HepG2 (cell line): ENCODE data around the gene CARMIL1. TPM values are rescaled to one million over a fixed set of nuclear protein-coding genes. Genes with fewer than 3 reads are reported as not detected.
A peak's percentile ranks its signal among the peaks of the same experiment; 100 is the strongest.

Experiments
- CBX5 ChIP-seq: sonication (generic); formaldehyde crosslinking; IDR thresholded peaks from 2 replicates; pipeline ENCODE4 v1.4.0; 2020; ENCODE audit warnings: missing genetic modification reagents, borderline replicate concordance
- CCDC6 ChIP-seq: sonication (generic); formaldehyde crosslinking; IDR thresholded peaks from 2 replicates; pipeline ENCODE4 v1.8.1; 2022; ENCODE audit warnings: mild to moderate bottlenecking, missing genetic modification reagents, moderate library complexity
- FOSL2 ChIP-seq: sonication (generic); formaldehyde crosslinking; IDR thresholded peaks from 2 replicates; pipeline ENCODE4 v1.4.0; 2020; ENCODE audit warnings: missing genetic modification reagents
- MAFF ChIP-seq: IDR thresholded peaks from 2 replicates; pipeline ENCODE4 v1.6.1; 2011; ENCODE audit warnings: low read depth, low read length, improper control_type of control experiment
- TARDBP ChIP-seq: sonication (generic); formaldehyde crosslinking; IDR thresholded peaks from 2 replicates; pipeline ENCODE4 v1.8.0; 2022; ENCODE audit warnings: mild to moderate bottlenecking, missing genetic modification reagents
- THAP11 ChIP-seq: IDR thresholded peaks from 2 replicates; pipeline ENCODE4 v1.6.1; 2016; ENCODE audit warnings: missing biosample characterization, missing genetic modification reagents
- ZNF138 ChIP-seq: sonication (generic); formaldehyde crosslinking; IDR thresholded peaks from 2 replicates; pipeline ENCODE4 v1.5.0; 2020; ENCODE audit warnings: mild to moderate bottlenecking, low read depth, missing genetic modification reagents
- ZNF678 ChIP-seq: sonication (generic); formaldehyde crosslinking; IDR thresholded peaks from 2 replicates; pipeline ENCODE4 v1.4.0; 2020; ENCODE audit warnings: mild to moderate bottlenecking, missing genetic modification reagents
- ZNF792 ChIP-seq: IDR thresholded peaks from 2 replicates; pipeline ENCODE4 v1.6.1; 2016
- polyA plus RNA-seq, 8 experiments: library from polyadenylated mRNA; depleted of rRNA in 3 of 8; stranded (reverse) in 7 of 8; unstranded in 1 of 8; fragments of >200 nt; fragmentation: Illumina TruSeq in 4 of 8; extraction: Trizol in 4 of 8; gene quantifications; 2 replicates each; pipeline versions ENCODE4 v1.2.1 to v1.2.3, GENCODE V29; 2011 to 2016; ENCODE audit warnings: low read depth in 4 of 8, missing spikeins in 1 of 8, mixed read lengths in 1 of 8; ENCODE audit not compliant: insufficient read depth in 1 of 8
- total RNA-seq, 5 experiments: library from RNA; depleted of rRNA; stranded (reverse); fragments of >200 nt; fragmentation: Illumina TruSeq; extraction: Trizol; gene quantifications; 2 replicates each; pipeline ENCODE4 v1.2.3, GENCODE V29; 2016; ENCODE audit warnings: low read depth in 1 of 5
- TF ChIP-seq, protein P1 (sequence below): sonication (generic); formaldehyde crosslinking; IDR thresholded peaks from 2 replicates; pipeline ENCODE4 v1.4.0; 2020; ENCODE audit warnings: low read depth, missing genetic modification reagents
- TF ChIP-seq, protein P2 (sequence below): IDR thresholded peaks from 2 replicates; pipeline ENCODE4 v1.4.0; 2020; ENCODE audit warnings: mild to moderate bottlenecking, missing genetic modification reagents
- TF ChIP-seq, protein P3 (sequence below): IDR thresholded peaks from 2 replicates; pipeline ENCODE4 v1.6.1; 2016; ENCODE audit warnings: low read depth
- TF ChIP-seq, protein P4 (sequence below): sonication (generic); formaldehyde crosslinking; IDR thresholded peaks from 2 replicates; pipeline ENCODE4 v1.4.0; 2020; ENCODE audit warnings: missing genetic modification reagents, borderline replicate concordance
- TF ChIP-seq, protein P5 (sequence below), 2 experiments: fragments of 450-650 bp in 1 of 2; sonication (generic) in 1 of 2; formaldehyde crosslinking; IDR thresholded peaks; 2 replicates each; pipeline versions ENCODE4 v1.5.0 to v1.8.0; 2020 to 2022; ENCODE audit warnings: mild to moderate bottlenecking in 1 of 2, missing genetic modification reagents in 1 of 2

Gene CARMIL1
- total and polyA plus RNA-seq, 2 of the 13 experiments (the other 11 are each of a cell fraction or from before 2014, with no cell fraction given): 1.8 to 2.6 TPM

DNA sequence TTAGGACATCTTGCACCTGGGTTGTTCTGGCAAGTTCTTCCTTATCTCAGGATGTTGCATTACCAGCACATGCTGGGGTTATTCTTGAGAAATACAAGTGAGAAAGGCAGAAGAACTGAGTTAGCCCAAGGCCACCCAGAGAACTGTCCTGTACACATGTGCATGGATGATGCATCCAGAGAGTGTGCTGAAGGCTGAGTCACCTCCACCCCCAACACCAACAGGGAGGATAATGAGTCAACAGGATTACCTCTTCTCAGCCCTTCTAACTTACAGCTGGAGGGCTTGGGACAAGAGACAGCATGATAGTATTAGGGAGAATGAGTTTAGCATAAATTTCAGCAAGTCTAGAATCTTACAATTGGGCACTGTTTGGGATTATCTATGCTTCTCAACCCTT, 381.3 kb downstream of the CARMIL1 start (continued):
- TF ChIP-seq, protein P1, sequence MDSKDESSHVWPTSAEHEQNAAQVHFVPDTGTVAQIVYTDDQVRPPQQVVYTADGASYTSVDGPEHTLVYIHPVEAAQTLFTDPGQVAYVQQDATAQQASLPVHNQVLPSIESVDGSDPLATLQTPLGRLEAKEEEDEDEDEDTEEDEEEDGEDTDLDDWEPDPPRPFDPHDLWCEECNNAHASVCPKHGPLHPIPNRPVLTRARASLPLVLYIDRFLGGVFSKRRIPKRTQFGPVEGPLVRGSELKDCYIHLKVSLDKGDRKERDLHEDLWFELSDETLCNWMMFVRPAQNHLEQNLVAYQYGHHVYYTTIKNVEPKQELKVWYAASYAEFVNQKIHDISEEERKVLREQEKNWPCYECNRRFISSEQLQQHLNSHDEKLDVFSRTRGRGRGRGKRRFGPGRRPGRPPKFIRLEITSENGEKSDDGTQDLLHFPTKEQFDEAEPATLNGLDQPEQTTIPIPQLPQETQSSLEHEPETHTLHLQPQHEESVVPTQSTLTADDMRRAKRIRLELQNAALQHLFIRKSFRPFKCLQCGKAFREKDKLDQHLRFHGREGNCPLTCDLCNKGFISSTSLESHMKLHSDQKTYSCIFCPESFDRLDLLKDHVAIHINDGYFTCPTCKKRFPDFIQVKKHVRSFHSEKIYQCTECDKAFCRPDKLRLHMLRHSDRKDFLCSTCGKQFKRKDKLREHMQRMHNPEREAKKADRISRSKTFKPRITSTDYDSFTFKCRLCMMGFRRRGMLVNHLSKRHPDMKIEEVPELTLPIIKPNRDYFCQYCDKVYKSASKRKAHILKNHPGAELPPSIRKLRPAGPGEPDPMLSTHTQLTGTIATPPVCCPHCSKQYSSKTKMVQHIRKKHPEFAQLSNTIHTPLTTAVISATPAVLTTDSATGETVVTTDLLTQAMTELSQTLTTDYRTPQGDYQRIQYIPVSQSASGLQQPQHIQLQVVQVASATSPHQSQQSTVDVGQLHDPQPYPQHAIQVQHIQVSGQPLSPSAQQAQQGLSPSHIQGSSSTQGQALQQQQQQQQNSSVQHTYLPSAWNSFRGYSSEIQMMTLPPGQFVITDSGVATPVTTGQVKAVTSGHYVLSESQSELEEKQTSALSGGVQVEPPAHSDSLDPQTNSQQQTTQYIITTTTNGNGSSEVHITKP: 0 out of 2 replicates have a peak, but pooled peaks have one; percentile 37
- TF ChIP-seq CBX5 (CRISPR knock-in tag) (peak; percentile 75; the same call in 1 of the 2 replicates), ZNF138 (CRISPR knock-in tag) (no peak), CCDC6 (CRISPR knock-in tag) (0 out of 2 replicates have a peak, but pooled peaks have one; percentile 32), ZNF792 (peak; percentile 68; the same call in 1 of the 2 replicates), FOSL2 (CRISPR knock-in tag) (peak; percentile 99), THAP11 (CRISPR knock-in tag) (peak; percentile 11; the same call in 1 of the 2 replicates), TARDBP (CRISPR knock-in tag) (peak; percentile 44; the same call in 1 of the 2 replicates), MAFF (peak; percentile 58), ZNF678 (CRISPR knock-in tag) (no peak)
- TF ChIP-seq, protein P2, sequence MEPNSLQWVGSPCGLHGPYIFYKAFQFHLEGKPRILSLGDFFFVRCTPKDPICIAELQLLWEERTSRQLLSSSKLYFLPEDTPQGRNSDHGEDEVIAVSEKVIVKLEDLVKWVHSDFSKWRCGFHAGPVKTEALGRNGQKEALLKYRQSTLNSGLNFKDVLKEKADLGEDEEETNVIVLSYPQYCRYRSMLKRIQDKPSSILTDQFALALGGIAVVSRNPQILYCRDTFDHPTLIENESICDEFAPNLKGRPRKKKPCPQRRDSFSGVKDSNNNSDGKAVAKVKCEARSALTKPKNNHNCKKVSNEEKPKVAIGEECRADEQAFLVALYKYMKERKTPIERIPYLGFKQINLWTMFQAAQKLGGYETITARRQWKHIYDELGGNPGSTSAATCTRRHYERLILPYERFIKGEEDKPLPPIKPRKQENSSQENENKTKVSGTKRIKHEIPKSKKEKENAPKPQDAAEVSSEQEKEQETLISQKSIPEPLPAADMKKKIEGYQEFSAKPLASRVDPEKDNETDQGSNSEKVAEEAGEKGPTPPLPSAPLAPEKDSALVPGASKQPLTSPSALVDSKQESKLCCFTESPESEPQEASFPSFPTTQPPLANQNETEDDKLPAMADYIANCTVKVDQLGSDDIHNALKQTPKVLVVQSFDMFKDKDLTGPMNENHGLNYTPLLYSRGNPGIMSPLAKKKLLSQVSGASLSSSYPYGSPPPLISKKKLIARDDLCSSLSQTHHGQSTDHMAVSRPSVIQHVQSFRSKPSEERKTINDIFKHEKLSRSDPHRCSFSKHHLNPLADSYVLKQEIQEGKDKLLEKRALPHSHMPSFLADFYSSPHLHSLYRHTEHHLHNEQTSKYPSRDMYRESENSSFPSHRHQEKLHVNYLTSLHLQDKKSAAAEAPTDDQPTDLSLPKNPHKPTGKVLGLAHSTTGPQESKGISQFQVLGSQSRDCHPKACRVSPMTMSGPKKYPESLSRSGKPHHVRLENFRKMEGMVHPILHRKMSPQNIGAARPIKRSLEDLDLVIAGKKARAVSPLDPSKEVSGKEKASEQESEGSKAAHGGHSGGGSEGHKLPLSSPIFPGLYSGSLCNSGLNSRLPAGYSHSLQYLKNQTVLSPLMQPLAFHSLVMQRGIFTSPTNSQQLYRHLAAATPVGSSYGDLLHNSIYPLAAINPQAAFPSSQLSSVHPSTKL (CRISPR knock-in tag): peak; percentile 70; the same call in 1 of the 2 replicates
- TF ChIP-seq, protein P3, sequence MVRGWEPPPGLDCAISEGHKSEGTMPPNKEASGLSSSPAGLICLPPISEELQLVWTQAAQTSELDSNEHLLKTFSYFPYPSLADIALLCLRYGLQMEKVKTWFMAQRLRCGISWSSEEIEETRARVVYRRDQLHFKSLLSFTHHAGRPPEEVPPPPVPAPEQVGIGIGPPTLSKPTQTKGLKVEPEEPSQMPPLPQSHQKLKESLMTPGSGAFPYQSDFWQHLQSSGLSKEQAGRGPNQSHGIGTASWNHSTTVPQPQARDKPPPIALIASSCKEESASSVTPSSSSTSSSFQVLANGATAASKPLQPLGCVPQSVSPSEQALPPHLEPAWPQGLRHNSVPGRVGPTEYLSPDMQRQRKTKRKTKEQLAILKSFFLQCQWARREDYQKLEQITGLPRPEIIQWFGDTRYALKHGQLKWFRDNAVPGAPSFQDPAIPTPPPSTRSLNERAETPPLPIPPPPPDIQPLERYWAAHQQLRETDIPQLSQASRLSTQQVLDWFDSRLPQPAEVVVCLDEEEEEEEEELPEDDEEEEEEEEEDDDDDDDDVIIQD (CRISPR knock-in tag): peak; percentile 31; the same call in 1 of the 2 replicates
- TF ChIP-seq, protein P4, sequence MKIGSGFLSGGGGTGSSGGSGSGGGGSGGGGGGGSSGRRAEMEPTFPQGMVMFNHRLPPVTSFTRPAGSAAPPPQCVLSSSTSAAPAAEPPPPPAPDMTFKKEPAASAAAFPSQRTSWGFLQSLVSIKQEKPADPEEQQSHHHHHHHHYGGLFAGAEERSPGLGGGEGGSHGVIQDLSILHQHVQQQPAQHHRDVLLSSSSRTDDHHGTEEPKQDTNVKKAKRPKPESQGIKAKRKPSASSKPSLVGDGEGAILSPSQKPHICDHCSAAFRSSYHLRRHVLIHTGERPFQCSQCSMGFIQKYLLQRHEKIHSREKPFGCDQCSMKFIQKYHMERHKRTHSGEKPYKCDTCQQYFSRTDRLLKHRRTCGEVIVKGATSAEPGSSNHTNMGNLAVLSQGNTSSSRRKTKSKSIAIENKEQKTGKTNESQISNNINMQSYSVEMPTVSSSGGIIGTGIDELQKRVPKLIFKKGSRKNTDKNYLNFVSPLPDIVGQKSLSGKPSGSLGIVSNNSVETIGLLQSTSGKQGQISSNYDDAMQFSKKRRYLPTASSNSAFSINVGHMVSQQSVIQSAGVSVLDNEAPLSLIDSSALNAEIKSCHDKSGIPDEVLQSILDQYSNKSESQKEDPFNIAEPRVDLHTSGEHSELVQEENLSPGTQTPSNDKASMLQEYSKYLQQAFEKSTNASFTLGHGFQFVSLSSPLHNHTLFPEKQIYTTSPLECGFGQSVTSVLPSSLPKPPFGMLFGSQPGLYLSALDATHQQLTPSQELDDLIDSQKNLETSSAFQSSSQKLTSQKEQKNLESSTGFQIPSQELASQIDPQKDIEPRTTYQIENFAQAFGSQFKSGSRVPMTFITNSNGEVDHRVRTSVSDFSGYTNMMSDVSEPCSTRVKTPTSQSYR: peak; percentile 95
- TF ChIP-seq, protein P5, sequence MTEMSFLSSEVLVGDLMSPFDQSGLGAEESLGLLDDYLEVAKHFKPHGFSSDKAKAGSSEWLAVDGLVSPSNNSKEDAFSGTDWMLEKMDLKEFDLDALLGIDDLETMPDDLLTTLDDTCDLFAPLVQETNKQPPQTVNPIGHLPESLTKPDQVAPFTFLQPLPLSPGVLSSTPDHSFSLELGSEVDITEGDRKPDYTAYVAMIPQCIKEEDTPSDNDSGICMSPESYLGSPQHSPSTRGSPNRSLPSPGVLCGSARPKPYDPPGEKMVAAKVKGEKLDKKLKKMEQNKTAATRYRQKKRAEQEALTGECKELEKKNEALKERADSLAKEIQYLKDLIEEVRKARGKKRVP (CRISPR knock-in tag; IDR thresholded peaks at IDR 0.05): peak in 1 of 2 experiments; percentile 53; a peak in 1 of 4 replicates
